Stimulated activated CD4-positive, alpha-beta T cell treated with anti-CD3 and anti-CD28 coated beads, Interleukin-4, amount 100 ng/mL, for 24 hours (primary cell): Measurements from ENCODE around the gene CCDC90B.

Experiments used
- DNase-seq: peaks from one replicate; pipeline ENCODE4 v3.0.0-alpha.2; 2020

CCDC90B gene

DNA sequence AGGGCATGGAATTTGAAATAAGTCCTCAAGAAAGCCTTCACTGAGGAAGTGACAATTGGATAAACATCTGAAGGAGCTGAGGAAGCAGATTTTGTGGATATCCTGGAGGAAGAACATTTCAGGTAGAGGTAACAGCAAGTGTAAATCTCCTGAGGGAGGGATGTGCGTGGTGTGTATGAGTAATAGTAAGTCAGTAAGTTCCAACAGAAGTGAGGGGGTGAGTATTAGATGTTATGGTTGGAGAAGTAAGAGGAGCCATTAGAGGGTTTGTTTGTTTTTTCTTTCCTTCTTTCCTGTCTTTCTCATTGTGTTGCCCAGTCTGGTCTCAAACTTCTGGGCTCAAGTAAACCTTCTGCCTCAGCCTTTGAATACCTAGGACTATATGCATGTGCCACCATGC is 63.7 kb downstream of the CCDC90B start:
- DNase-seq = no peak

DNA sequence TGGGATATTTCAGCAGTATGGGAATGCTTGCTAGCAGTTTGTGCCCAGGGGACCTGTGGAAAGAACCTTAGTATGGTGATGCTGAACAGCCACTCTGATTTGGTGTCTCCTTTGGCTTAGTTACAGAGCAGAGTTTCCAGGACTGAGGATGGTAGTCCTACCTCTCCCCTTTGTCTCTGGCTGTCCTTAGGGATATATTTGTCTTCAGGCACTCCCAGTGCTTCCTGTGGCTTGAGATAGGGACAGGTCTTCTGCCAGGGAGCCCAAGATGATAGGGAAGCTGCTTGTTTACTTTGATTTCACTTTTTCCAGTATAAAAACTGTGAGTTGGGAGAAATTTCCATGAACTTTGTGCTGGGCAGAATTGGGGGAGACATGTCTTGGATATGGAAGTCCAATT is 64.5 kb downstream of the CCDC90B start:
- DNase-seq = no peak

DNA sequence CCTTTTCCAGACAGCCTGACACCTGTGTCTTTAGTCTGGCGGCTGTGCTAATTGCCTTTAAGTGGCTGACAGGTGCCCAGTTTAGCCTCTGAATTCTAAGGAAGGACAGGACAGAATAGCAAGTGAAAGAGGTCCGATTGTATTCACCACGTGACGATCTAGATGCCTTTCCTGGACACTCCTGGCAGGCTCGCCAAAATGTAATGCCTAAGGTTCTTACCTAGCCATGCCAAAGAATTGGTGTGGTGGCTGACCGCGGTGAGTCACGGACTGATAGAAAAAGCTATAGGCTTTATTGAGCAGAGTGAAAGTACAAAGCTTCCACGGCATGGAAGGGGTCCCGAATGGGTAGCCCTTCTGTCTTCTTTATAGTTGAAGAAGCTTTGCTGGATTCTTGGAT is 65.9 kb downstream of the CCDC90B start:
- DNase-seq = no peak

GRCh38 chr11:83219095-83219494 is 67.1 kb downstream of the CCDC90B start:
- DNase-seq = no peak
